Measurements from ENCODE around the gene KMT2C. TPM values are rescaled to one million over a fixed set of nuclear protein-coding genes. Genes with fewer than 3 reads are reported as not detected.
A peak's percentile ranks its signal among the peaks of the same experiment; 100 is the strongest.
"Not testable (repeated sequence)": the region's sequence is repeated elsewhere in the genome, so short reads cannot be mapped to it uniquely, and the experiment has no call there.

The KMT2C gene
- total and polyA plus RNA-seq, 10 of the 15 experiments (the other 5 are each of a cell fraction or from before 2014, with no cell fraction given), result 3.3 to 45.2 (median 19.2) TPM

GRCh38 chr7:152247851-152248250, 188.0 kb downstream of the KMT2C start:
- H3K27me3 ChIP-seq (replicated peaks in 1 of 2; ENCODE audit: control insufficient read depth in 2 of 2, insufficient read depth in 2 of 2, low read length in 1 of 2); DNase-seq (ENCODE audit: low read depth, low spot score); POLR2A ChIA-PET; H3K79me2 ChIP-seq (ENCODE audit: control insufficient read depth, insufficient read depth, low read length); H3K27ac ChIP-seq (ENCODE audit: control insufficient read depth, insufficient read depth); H3K4me3 ChIP-seq; SMC1A ChIA-PET (ENCODE audit: uncharacterized antibody, unreplicated experiment); H3K4me2 ChIP-seq (ENCODE audit: control insufficient read depth, insufficient read depth); RAD21 ChIA-PET (ENCODE audit: unreplicated experiment); intact Hi-C loops (cut with micrococcal nuclease; ENCODE audit: unreplicated experiment); H3K4me1 ChIP-seq (ENCODE audit: control insufficient read depth, insufficient read depth, low read length); H3K36me3 ChIP-seq (ENCODE audit: control insufficient read depth in 2 of 2, insufficient read depth in 2 of 2, low read length in 1 of 2); CTCF ChIA-PET; H4K20me1 ChIP-seq (ENCODE audit: control insufficient read depth, insufficient read depth); in situ Hi-C loops (cut with MboI); H3K9me3 ChIP-seq (replicated peaks; ENCODE audit: control insufficient read depth, insufficient read depth, low read length); H3K9ac ChIP-seq (ENCODE audit: control insufficient read depth, insufficient read depth, low read length); H2AFZ ChIP-seq (ENCODE audit: control insufficient read depth, low read depth, low read length); ATAC-seq: not testable (repeated sequence)
- TSS peak; percentile 25 for BruUV-seq (replicated peaks)
- 61% methylated on average over 2 of the region's 2 CpGs for WGBS (ENCODE audit: insufficient coverage, insufficient replicate concordance, low lambda C conversion rate, missing lambda C conversion rate)
- peak; percentile 90 for FAIRE-seq

GRCh38 chr7:152245417-152245816, 190.4 kb downstream of the KMT2C start:
- H3K4me2 ChIP-seq (ENCODE audit: control insufficient read depth, insufficient read depth); H3K27ac ChIP-seq (ENCODE audit: control insufficient read depth, insufficient read depth); H3K4me3 ChIP-seq; H4K20me1 ChIP-seq (ENCODE audit: control insufficient read depth, insufficient read depth); DNase-seq (ENCODE audit: low read depth, low spot score); H3K9me3 ChIP-seq (replicated peaks; ENCODE audit: control insufficient read depth, insufficient read depth, low read length); RAD21 ChIA-PET (ENCODE audit: unreplicated experiment); H3K9ac ChIP-seq (ENCODE audit: control insufficient read depth, insufficient read depth, low read length); H3K4me1 ChIP-seq (ENCODE audit: control insufficient read depth, insufficient read depth, low read length); ATAC-seq; H3K79me2 ChIP-seq (ENCODE audit: control insufficient read depth, insufficient read depth, low read length); H3K36me3 ChIP-seq (ENCODE audit: control insufficient read depth in 2 of 2, insufficient read depth in 2 of 2, low read length in 1 of 2); FAIRE-seq; H3K27me3 ChIP-seq (replicated peaks in 1 of 2; ENCODE audit: control insufficient read depth in 2 of 2, insufficient read depth in 2 of 2, low read length in 1 of 2); POLR2A ChIA-PET; BruUV-seq (replicated peaks); H2AFZ ChIP-seq (ENCODE audit: control insufficient read depth, low read depth, low read length); SMC1A ChIA-PET (ENCODE audit: uncharacterized antibody, unreplicated experiment); intact Hi-C loops (cut with micrococcal nuclease; ENCODE audit: unreplicated experiment); CTCF ChIA-PET; in situ Hi-C loops (cut with MboI): not testable (repeated sequence)
- WGBS (ENCODE audit: insufficient coverage, insufficient replicate concordance, low lambda C conversion rate, missing lambda C conversion rate), result 60% methylated on average over 2 of the region's 2 CpGs

GRCh38 chr7:152243464-152243863, 192.3 kb downstream of the KMT2C start:
- intact Hi-C loops (cut with micrococcal nuclease; ENCODE audit: unreplicated experiment); H3K79me2 ChIP-seq (ENCODE audit: control insufficient read depth, insufficient read depth, low read length); CTCF ChIA-PET; H3K4me3 ChIP-seq; DNase-seq (ENCODE audit: low read depth, low spot score); H3K27me3 ChIP-seq (replicated peaks in 1 of 2; ENCODE audit: control insufficient read depth in 2 of 2, insufficient read depth in 2 of 2, low read length in 1 of 2); H4K20me1 ChIP-seq (ENCODE audit: control insufficient read depth, insufficient read depth); H3K27ac ChIP-seq (ENCODE audit: control insufficient read depth, insufficient read depth); FAIRE-seq; H3K4me1 ChIP-seq (ENCODE audit: control insufficient read depth, insufficient read depth, low read length); ATAC-seq; H3K9me3 ChIP-seq (replicated peaks; ENCODE audit: control insufficient read depth, insufficient read depth, low read length); BruUV-seq (replicated peaks); H3K4me2 ChIP-seq (ENCODE audit: control insufficient read depth, insufficient read depth); in situ Hi-C loops (cut with MboI); H2AFZ ChIP-seq (ENCODE audit: control insufficient read depth, low read depth, low read length); POLR2A ChIA-PET; RAD21 ChIA-PET (ENCODE audit: unreplicated experiment); H3K9ac ChIP-seq (ENCODE audit: control insufficient read depth, insufficient read depth, low read length); H3K36me3 ChIP-seq (ENCODE audit: control insufficient read depth in 2 of 2, insufficient read depth in 2 of 2, low read length in 1 of 2): not testable (repeated sequence)
- SMC1A ChIA-PET (ENCODE audit: uncharacterized antibody, unreplicated experiment), result interaction anchor here (1.1 kb wide), 1 partner anchor 9 kb away, joined by 3 read pairs; no protein-coding TSS in a partner anchor
- WGBS (ENCODE audit: insufficient coverage, insufficient replicate concordance, low lambda C conversion rate, missing lambda C conversion rate), result over 99% methylated on average over 11 of the region's 11 CpGs

GRCh38 chr7:152241301-152241700, 194.5 kb downstream of the KMT2C start:
- CTCF ChIA-PET, result not testable (repeated sequence)

More at GRCh38 chr7:152241301-152241700, 194.5 kb downstream of the KMT2C start:
- FAIRE-seq; H3K4me1 ChIP-seq (ENCODE audit: control insufficient read depth, insufficient read depth, low read length); H3K4me2 ChIP-seq (ENCODE audit: control insufficient read depth, insufficient read depth); POLR2A ChIA-PET; H3K9ac ChIP-seq (ENCODE audit: control insufficient read depth, insufficient read depth, low read length); H3K79me2 ChIP-seq (ENCODE audit: control insufficient read depth, insufficient read depth, low read length); H3K9me3 ChIP-seq (replicated peaks; ENCODE audit: control insufficient read depth, insufficient read depth, low read length); H3K27ac ChIP-seq (ENCODE audit: control insufficient read depth, insufficient read depth); intact Hi-C loops (cut with micrococcal nuclease; ENCODE audit: unreplicated experiment); H3K27me3 ChIP-seq (replicated peaks in 1 of 2; ENCODE audit: control insufficient read depth in 2 of 2, insufficient read depth in 2 of 2, low read length in 1 of 2); H4K20me1 ChIP-seq (ENCODE audit: control insufficient read depth, insufficient read depth); H3K4me3 ChIP-seq; DNase-seq (ENCODE audit: low read depth, low spot score); BruUV-seq (replicated peaks); H3K36me3 ChIP-seq (ENCODE audit: control insufficient read depth in 2 of 2, insufficient read depth in 2 of 2, low read length in 1 of 2); ATAC-seq; H2AFZ ChIP-seq (ENCODE audit: control insufficient read depth, low read depth, low read length); RAD21 ChIA-PET (ENCODE audit: unreplicated experiment); in situ Hi-C loops (cut with MboI): not testable (repeated sequence)
- SMC1A ChIA-PET (ENCODE audit: uncharacterized antibody, unreplicated experiment), result interaction anchor here (0.7 to 1.6 kb wide), 2 partner anchors 10 to 11 kb away, joined by 3 to 5 read pairs; no protein-coding TSS in a partner anchor
- 86% methylated on average over 8 of the region's 8 CpGs for WGBS (ENCODE audit: insufficient coverage, insufficient replicate concordance, low lambda C conversion rate, missing lambda C conversion rate)

Data from GM12878 (cell line).